NCI-H2081 (cell line): ENCODE data around the gene SH3PXD2A.

ENCODE experiments used
- DNase-seq, 2 experiments: peaks; one replicate each; lab custom pipeline; 2025; lab: John Stamatoyannopoulos, UW

SH3PXD2A gene

DNA sequence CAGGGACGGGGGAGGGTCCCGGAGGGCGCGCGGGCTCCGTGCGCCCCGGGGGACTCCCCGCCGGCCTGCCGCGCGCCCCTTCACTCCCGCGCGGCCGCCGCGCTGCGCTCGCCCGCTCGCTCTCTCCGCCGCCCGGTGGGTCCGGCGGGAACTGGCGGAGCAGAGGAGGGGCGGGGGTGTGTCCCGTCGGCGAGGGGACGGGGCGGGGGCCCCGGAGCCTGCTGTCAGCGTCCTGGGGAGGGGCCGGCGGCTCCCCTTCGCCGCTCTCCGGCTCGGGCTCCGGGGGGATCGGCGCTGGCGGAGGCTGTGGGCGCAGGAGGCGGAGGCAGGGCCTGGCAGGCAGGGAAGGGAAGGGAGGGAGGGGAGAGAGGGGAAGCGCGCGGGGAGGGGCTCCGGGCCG lies at the start of gene SH3PXD2A:
TSS of gene SH3PXD2A (minus strand) at position 153 of the 400 bp plus-strand sequence. CDS start 310 bp downstream, outside the sequence.
- peak in 1 of 2 experiments; percentile 7 for DNase-seq

DNA sequence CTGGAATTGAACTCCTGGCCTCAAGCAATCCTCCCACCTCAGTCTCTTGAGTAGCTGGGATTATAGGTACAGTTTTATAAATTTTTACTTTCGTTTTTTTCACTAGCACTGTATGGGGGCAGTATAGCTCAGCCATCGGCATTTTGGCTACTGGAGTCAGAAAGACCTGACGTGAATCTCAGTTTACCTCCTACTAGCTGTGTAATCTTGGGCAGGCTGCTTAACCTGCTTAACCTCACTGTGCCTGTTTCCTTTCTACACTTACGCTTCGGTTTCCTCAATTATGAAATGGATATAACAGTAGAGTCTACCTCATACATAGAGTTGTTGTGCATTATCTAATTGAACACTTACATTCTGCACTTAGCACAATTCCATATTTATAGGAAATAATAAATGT lies 45.9 kb upstream of the SH3PXD2A start:
- no peak for DNase-seq

DNA sequence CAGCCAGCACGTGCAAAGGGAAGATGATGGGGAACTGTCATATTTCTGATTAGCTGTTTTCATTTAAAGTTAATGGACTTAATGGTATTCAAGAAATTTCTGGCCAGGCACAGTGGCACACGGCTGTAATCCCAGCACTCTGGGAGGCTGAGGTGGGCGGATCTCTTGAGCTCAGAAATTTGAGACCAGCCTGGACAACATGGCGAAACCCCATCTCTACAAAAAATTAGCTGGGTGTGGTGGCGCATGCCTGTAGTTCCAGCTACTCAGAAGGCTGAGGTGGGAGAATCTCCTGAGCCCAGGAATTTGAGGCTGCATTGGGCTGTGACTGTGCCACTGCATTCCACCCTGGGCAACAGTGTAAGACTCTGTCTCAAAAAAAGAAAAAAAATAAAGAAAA lies 43.9 kb upstream of the SH3PXD2A start:
- no peak for DNase-seq

- no peak for DNase-seq
These were observed 41.9 kb upstream of the SH3PXD2A start for GRCh38 chr10:103897241-103897774.

DNA sequence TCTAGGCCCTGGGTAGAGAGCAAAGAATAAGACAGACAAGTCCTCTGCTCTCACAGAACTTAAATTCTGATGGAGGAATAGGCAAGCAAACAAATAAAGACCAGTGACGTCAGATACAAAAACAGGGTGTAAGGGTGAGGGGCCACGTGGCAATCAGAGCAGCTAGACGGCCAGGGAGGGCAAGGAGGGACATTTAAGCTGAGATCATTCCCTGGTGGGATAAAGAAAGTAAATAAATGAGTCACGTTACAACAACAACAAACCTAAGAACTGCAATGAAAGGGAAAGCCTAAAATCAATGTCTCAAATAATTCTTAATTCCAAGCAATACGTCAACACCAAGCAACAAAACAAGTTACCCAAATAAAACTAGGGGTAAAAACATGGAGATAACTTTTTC lies 40.8 kb upstream of the SH3PXD2A start:
- DNase-seq = no peak

- no peak for DNase-seq
These were observed 40.2 kb upstream of the SH3PXD2A start for GRCh38 chr10:103895411-103896186.

DNA sequence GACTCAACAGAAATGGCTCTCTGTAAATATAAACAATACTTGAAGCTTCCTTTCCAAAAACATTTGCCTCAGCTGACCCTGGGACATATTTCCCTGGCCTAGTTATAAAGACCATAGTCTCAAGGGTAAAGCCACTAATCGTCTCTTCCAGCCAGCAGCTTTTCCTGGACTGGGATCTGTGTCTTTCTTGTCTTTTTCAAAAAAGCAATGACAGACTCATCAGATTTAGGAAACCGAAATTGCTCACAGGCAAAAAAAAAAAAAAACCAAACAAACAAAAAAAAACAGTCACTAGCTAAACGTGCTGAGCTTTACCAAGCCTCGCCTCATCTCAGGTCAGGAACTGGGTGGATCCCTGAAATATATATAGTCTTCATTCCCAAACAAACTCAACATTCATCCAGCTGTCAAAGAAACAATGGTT lies 39.1 kb upstream of the SH3PXD2A start:
- no peak for DNase-seq

DNA sequence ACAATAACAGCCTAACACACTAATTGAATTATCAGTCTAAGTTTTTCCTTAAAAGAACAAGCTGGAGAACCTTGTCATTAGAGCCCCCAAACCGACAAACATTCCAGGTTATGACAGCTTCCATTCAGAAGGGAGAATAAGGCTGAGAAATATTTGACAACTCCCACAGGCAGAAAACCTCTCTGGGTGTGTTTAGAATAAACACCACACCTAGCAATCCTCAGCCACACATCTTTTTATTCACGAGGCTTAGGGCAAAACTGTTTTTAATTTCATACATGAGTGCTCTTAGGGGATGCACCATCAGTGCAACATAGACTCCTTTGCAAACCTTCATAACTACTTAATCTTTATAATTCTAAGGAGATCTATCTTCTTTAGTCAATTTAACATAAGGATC lies 38.4 kb upstream of the SH3PXD2A start:
- no peak for DNase-seq

DNA sequence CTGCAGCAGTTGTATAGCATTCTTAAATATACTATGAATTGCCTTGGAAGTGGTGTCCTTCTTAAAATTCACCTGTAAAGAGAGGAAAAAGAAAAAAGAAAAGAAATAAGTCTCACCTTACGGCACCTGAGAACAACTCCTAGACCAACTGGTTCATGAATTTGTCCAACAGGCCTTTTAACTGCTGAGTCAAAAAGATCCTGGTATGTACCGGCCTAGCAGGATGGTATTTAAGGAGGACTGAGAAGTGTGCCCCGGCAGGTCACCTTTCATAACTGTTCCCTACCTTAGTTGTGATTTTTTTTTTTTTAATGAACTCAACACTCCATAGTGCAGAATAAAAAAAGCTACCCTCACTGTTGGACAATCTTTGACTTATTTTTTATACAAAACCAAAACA lies 36.8 kb upstream of the SH3PXD2A start:
- no peak for DNase-seq

GRCh38 chr10:103890688-103891087 lies 35.3 kb upstream of the SH3PXD2A start:
- DNase-seq = no peak

DNA sequence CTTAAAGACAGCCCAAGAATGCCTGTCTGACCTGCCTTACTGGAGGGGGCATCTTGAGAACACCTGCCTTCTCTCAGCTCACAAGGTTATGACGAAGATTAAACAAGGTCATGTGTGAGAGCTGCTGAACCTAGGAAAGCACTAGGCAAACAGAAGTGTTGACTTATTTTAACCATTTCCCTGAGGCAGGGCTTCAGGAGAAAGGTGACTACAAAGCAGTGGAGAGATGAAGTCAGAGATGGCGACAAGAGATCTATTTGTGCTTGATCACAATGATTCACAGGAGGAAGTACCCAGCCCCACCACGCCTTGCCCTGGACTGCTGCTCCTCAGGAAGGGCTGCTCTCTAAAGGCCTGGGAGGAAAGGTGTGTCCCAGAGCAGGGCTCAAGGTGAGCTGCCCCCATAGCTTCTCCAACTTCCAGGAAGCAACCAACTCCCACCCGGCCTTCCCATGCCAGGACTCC lies 34.9 kb upstream of the SH3PXD2A start:
- no peak for DNase-seq

- DNase-seq = no peak
These were observed 33.8 kb upstream of the SH3PXD2A start for GRCh38 chr10:103889121-103889720.

GRCh38 chr10:103888113-103888841 lies 32.9 kb upstream of the SH3PXD2A start:
- peak; percentile 23 to 62 for DNase-seq

DNA sequence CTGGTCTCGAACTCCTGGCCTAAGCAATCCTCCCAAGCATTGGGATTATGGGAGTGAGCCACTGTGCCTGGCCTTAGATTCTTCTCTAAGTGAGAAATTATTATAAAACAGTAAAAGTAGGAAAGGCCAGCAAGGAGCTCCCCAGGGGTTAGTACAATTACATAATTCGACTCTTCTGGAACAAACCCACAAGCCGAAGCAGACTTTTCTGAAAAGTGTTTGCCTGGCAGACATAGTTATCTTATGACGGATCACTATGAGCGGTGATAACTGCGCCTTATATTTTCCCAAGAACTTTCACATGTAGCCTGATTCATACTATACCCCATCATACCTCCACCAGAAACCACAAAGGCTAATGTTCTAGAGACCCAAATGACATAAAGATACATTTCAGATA lies 30.2 kb upstream of the SH3PXD2A start:
- no peak for DNase-seq

DNA sequence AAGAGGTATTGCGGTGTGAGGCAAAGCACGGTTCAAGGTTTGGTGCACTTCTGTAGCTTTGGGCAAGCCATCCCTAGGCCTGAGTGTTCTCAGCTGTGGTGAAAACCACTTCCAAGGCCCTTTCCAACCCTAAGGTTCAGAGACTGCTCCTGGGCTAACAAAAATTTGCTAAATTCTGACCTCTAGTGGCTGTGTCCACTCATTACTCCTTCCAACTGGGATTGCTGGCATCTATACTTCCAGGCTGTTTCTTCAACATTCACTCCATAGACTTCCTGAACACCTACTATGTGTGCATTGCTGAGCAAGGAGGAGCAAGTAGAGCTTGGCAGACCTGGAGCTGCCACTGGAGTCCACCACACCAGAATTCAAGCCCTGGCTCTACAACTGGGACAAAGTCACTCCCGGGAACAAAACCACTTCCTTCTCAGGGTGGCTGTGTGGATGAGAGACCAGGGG lies 29.3 kb upstream of the SH3PXD2A start:
- peak; percentile 37 to 56 for DNase-seq

DNA sequence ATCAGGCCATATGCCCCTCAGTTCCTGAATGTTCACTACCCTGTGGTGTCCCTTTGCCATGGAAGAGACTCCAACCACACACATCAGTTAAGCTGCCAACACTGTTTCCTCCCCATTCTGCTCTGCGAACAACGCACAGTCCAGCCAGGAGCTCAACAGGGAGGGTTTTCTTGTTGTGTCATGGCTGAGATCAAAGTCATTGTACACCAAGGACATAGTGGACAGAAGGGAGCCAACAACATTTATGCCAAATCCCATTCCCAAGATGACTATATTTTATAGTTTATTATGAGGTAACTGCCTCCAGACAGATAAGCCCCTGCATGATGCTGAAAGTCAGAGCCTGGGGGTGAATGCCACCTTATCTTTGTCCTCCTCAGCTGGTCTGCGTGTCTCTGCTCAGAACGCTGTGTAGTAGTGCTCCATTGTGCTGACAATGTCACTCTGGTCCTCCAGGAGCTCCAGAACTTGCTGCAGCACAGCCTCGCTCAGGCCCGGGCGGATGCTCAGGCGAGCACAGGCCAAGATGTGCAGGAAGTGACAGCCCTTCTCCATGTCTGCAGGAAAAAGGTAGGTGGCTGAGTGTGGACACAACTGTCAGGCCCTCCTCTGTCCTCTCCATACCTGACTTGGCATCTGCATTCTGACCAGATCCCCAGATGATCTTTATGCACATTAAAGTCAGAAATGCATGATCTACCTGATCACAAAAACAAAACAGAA lies 27.1 kb upstream of the SH3PXD2A start:
- DNase-seq = no peak

- DNase-seq = peak; percentile 62 to 86
These were observed 26.3 kb upstream of the SH3PXD2A start for GRCh38 chr10:103881416-103882284.

DNA sequence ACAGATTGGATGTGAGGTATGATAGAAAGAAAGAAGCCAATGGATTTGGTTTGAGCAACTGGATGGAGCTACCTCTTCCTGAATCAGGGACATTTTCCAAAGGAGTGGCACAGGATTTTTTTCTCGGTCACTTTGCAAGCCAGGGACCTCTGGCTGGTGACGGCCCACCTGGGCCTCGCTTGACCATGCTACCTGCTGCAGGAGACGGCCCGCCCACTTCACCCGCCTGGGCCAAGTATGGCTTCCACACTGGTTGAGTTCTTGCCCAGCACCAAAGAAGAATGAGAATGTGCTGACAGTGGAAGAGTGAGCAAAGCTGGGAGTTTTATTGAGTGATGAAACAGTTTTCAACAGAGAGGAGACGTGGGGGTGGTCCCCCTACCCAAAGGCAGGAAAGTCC lies 24.5 kb upstream of the SH3PXD2A start:
- DNase-seq = no peak

- no peak for DNase-seq
These were observed 24.0 kb upstream of the SH3PXD2A start for GRCh38 chr10:103879409-103879808.

DNA sequence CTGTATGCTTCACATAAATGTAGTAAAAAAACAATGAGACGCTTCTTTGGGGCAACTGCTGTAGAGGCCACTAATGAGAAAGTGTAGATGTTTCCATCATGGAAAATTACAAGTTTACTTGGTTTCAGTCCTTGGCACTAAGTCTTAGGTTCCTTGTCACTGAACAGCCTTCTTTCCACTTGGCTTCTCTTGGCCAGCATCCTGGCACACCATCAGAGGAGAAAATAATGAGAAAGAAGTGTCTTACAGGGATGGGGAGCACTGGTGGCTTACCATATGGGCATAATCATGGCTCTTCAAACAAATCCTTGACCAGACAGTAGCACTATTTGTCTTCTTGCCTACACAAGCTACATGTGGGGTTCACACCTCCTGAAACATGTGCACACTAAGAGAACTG lies 22.5 kb upstream of the SH3PXD2A start:
- no peak for DNase-seq

DNA sequence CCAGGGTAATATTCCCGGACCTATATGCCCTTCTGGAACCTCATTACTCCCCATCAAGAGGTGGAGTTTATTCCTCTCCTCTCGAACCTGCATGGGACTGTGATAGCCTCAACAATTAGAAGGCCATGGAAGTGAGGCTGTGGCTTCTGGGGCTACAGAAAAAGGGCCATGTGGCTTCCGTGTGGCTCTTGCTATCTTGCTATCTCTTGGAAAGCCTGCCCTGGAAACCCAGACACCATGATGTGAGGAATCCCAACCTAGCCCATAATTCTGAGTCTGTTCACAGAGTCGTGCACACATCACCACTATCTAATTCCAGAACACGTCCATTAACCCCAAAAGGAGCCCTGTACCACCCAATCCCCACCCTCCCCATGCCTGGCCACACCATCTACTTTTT lies 20.8 kb upstream of the SH3PXD2A start:
- no peak for DNase-seq
